HEK293 (cell line): ENCODE measurements around the gene EXOG.

Experiments
- CTCF ChIP-seq: fragments of 450-650 bp; formaldehyde crosslinking; IDR thresholded peaks from 2 replicates; pipeline ENCODE4 v1.5.1; 2016; ENCODE audit warnings: missing biosample characterization, missing genetic modification characterization
- HOXA7 ChIP-seq: sonication (generic); formaldehyde crosslinking; IDR thresholded peaks from 2 replicates; pipeline ENCODE4 v1.8.1; 2022; ENCODE audit warnings: missing genetic modification reagents, borderline replicate concordance
- REPIN1 ChIP-seq: fragments of 450-650 bp; formaldehyde crosslinking; IDR thresholded peaks from 2 replicates; pipeline ENCODE4 v1.5.1; 2017; ENCODE audit warnings: missing biosample characterization, missing genetic modification characterization, low read depth
- ZNF362 ChIP-seq: fragments of 450-650 bp; formaldehyde crosslinking; IDR thresholded peaks from 2 replicates; pipeline ENCODE4 v1.5.1; 2016; ENCODE audit warnings: missing biosample characterization, missing genetic modification characterization
- ZNF776 ChIP-seq: fragments of 450-650 bp; formaldehyde crosslinking; IDR thresholded peaks from 2 replicates; pipeline ENCODE4 v1.5.0; 2017; ENCODE audit warnings: missing biosample characterization, missing genetic modification characterization, borderline replicate concordance

- TF ChIP-seq CTCF (tag by site-specific recombination) (no peak), ZNF776 (tag by site-specific recombination) (no peak), HOXA7 (CRISPR knock-in tag) (no peak), REPIN1 (tag by site-specific recombination) (no peak), ZNF362 (tag by site-specific recombination) (no peak)
Measured at GRCh38 chr3:38465588-38466154, 30.5 kb upstream of the EXOG start.
